Measurements from ENCODE around the gene NRXN2. TPM values are rescaled to one million over a fixed set of nuclear protein-coding genes. Genes with fewer than 3 reads are reported as not detected.

The NRXN2 gene
- 16.3 and 40.8 TPM in 2 replicates for total RNA-seq
- polyA plus RNA-seq (2012) = 17.0 TPM

DNA sequence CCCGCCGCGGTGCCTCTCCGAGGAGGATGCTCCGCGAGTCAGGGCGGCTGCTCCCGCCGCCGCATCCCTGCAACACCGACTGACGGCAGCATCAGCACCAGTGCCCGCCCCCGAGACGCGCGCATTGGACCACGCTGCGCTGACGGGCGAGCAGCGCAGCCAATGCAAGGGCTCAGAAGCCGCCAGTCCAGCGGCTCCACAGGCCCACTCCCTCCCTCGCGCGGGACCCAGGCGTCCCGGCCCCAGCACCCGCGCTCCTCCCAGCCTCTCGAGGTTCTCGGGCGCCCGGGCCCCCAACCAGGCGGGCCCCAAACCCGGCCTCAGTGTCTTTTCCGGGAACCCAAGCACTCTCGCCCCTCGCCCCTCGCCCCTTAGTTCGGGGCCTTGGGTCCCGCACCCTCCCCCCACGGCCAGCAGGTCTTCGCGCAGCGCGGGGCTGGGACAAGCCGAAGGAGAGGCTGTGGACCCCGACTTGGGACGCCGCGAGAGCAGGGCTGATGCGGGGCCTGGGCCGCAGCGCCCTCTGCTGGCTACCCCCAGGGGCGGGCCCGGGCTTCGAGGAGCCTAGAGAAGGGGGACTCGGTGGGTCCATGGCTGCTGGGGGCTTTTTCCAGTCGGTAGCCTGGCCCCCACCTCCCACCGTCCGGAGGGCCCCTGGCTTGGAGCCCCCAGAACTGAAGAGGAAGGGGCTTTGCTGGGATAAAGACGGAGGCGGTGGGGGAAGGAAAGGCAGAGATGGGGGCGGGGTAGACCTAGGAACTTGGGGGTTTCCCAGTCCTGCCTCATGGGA lies at the start of gene NRXN2:
TSS of gene NRXN2 (minus strand) at position 81 of the 790 bp plus-strand sequence. CDS start 9,498 bp downstream, outside the sequence.
- DNase-seq (ENCODE audit: low read depth) = peak; percentile 78

- no peak for DNase-seq (ENCODE audit: low read depth)
Observed at GRCh38 chr11:64772303-64773018, 49.5 kb upstream of the NRXN2 start.

DNA sequence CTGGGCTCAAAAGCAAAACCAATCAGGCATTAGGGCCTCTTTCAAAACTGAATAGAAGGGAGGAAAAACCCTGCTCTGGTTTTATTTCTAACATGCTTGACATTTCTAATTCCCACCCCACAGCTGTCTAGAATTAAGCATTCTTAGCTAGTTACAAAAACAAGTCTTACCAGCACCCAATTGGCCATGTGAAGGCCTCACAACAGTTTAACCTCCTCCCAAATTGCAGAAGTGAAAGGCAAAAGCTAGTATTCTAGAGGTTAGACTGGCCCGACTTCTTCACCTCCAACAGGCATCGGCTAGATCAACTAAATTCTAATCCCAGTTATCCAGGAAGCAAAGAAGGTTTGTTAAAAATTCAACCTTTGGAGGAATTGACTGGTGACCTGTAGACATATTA lies 48.9 kb upstream of the NRXN2 start:
- DNase-seq (ENCODE audit: low read depth) = no peak

- no peak for DNase-seq (ENCODE audit: low read depth)
Observed at GRCh38 chr11:64770120-64770519, 47.1 kb upstream of the NRXN2 start.

DNA sequence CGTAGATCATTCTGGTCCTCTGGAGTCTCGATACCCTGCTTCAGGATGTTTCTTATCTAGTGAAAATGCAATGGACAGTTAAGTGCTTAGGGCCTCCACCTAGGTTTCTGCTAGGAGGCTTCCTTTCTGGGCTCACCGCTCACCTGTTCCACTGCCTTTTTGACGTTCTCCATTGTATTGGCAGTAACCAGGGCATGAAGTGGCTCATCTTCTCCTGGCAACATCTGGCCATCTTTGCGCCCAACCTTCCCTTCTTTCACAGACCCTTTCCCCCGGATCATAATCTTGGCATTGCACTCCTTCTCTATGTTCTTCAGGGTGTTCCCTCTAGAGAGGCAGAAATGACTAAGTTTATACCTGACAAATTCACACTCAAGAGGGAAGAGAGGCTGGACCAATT lies 46.3 kb upstream of the NRXN2 start:
- no peak for DNase-seq (ENCODE audit: low read depth)

GRCh38 chr11:64768300-64768694 lies 45.3 kb upstream of the NRXN2 start:
- no peak for DNase-seq (ENCODE audit: low read depth)

DNA sequence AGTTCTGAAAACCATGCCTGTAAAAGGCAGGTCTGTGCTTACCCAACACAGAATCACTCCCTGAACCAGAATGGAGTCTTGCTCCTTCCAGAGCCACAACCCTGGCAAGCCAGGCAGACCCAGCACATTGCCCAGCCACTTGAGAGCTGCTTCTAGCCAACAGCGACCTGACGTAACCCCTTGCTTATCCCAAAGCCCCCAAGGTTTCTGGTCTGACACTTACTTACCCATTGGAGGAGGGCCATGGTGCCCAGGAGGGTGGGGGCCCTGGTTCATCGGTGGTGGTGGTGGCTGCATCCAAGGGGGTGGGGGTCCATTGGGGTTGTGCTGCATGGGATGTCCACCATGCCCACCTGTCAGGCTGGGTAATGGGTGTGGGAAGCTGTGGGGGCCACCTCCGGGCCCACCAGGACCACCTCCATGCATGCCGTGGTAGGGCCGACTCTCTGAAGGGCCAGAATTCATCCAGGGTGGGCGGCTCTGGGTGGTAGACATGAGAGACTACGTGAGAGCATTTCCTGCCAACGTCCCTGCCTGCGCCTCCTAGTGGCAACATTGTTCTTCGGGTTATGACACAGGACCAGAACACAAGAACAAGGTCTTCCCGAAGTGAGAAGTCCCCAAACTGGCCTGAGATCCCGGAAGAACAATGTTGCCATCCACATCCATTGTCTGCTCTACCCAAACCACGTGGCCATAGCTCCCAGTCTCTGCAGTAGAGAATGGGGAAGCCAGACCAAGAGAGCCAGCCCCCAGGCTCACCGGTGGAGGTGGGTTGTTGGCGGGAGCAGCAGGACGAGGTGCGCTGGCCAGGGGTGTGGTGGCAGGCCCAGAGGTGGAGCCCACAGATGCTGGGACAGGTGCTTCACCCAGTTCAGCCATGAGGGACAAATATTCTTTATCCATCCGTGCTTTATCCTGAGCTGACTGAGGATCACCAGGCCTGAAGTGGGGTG lies 44.6 kb upstream of the NRXN2 start:
- peak; percentile 62 for DNase-seq (ENCODE audit: low read depth)

DNA sequence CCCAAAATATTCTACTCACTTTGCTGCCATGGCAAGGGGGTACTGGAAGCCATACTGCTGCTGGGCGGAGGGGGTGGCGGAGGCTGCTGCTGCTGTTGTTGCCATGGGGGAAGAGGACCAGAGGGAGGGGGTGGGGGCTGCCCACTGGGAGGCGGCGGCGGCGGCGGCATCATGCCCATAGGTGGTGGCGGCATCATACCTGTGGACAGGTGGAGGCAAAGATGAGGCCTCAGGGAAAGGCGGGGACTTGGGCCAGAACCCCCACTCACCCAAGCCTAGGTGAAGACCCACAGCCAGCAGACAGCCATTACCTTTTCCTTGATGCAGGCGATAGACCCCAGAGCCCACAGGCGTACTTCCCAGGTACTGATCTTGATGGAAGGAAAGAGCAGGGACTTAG lies 43.9 kb upstream of the NRXN2 start:
- DNase-seq (ENCODE audit: low read depth) = no peak

- DNase-seq (ENCODE audit: low read depth) = no peak
Observed at GRCh38 chr11:64765851-64766665, 43.1 kb upstream of the NRXN2 start.

- DNase-seq (ENCODE audit: low read depth) = no peak
Observed at GRCh38 chr11:64765291-64765850, 42.4 kb upstream of the NRXN2 start.

DNA sequence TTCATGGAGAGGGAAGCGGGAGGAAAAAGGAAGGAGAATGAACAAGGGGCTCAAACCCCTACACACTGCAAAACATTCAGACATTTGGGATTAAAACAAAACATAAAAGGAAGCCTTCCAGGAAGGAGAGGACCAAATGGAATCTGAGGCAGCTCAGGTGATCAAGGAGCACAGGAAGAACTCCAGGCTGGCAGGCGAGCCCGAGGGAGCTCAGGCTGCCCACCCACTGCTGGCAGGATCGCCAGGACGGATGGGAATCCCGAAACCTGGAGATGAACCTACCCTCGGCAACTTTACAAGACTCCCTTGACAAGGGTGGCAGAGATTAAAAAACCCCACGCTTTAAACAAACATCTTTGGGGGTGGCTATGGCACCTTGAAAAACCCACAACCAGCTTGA lies 41.8 kb upstream of the NRXN2 start:
- DNase-seq (ENCODE audit: low read depth) = no peak

DNA sequence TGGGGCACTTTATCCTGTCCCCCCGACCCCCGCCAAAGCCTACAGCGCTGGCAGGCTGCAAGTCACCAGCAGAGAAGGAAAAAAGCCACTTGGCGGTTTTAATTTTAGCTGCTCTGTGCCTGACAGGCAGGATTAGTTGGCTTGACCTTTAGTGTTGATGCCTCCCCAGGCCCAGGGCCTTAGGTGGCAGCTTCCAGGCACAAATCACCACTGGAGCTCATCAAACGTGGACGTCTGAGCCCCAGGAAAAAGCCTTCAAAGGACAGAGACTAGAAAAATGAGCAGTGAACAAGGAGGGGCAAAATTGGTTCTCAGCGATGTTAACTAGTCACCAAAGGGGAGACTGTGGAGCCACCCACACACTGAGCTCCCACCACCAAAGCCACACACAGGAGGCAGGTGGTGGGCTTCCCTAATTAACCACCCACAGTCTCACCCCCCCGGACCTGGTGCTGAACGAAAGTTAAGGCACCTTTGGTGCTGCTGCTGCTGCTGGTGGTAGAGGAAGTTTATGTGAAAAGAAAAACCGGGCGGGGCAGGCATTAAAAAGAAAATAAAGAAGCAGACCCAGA lies 41.1 kb upstream of the NRXN2 start:
- no peak for DNase-seq (ENCODE audit: low read depth)

- DNase-seq (ENCODE audit: low read depth) = no peak
Observed at GRCh38 chr11:64763526-64764039, 40.6 kb upstream of the NRXN2 start.

- DNase-seq (ENCODE audit: low read depth) = no peak
Observed at GRCh38 chr11:64762674-64763525, 39.9 kb upstream of the NRXN2 start.

- DNase-seq (ENCODE audit: low read depth) = no peak
Observed at GRCh38 chr11:64762277-64762673, 39.3 kb upstream of the NRXN2 start.

DNA sequence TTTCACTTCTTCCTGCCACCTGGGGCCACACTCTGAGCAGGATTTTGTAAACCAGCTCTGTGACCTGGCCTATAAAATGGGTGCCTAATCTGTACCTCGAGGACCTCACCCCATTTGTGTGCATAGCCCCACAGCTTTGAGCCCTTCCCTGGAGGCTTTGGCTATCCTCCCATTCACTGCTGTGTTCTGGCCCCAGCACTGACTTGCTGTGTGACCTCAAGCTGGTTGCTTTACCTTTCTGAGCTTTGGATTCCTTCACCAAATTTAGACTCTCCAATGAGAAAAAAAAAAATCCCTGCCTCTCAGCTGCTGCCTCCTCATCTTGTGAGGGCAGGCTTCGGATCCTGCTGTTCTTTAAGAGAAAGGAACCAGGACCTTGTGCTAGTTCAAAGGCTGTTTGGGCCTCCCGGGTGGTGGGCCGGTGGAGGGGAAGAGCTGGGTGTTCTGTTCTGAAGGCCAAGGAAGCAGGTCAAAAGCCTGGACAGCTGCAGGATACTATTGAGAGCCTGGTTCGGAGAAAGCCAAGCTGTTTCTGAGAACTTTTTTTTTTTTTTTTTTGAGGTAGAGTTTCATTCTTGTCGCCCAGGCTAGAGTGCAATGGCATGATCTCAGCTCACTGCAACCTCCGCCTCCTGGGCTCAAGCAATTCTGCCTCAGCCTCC lies 37.9 kb upstream of the NRXN2 start:
- peak; percentile 51 for DNase-seq (ENCODE audit: low read depth)

DNA sequence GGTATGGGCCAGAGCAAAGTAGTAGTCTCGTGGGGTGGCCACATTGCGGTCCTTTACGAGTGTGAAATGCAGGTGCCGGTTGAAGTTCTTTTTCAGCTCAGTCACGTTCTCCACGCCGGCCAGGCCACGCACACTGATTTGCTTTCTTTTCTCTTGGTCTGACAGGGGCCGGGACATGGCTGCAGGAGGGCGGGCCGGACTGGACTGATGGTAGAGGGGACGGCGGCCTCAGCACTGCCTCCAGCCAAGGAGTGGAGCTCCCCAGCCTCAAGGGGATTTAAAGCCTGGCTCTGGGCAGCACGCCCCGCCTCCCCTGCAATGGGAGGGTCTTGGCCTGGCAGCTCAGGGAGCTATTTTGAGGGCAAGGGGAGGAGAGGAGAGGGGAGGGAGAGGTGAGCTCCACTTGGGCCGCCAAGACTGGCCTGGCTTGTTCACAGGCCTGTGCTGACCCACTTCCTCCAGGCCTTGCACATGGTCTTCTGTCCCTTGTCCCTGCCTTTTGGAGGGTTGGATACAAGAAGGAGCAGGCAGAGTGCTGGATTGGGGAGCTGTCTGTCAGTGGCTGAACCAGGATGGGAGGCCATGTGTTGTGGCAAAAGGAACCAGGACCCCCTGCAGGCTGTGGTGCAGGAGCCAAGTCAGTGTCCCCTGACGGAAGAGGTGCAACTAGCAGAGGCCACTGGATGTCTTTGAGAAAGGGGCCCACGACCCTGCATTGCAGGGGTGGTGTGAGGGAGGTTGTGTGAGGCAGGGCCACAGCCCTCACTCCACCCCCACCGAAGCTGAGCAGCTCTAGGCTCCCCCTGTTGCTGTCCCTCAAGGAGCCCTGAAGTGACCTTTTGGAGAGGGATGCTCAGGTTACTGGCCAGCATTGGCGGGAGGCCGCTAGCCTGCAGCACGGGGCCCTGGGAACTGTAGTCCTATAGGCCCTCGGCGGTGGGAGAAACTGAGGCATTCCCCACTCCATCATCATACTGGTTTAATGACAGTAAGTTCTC lies 37.0 kb upstream of the NRXN2 start, which contains the start of gene PYGM:
TSS of gene PYGM (minus strand) at position 253 of the 998 bp plus-strand sequence. CDS start at position 177, 76 bp downstream.
- peak; percentile 95 for DNase-seq (ENCODE audit: low read depth)

Measured in myocyte (in vitro differentiated cells).